Measurements from ENCODE around the gene DAD1.
"Not testable (repeated sequence)": the region's sequence is repeated elsewhere in the genome, so short reads cannot be mapped to it uniquely, and the experiment has no call there.

The DAD1 gene

DNA sequence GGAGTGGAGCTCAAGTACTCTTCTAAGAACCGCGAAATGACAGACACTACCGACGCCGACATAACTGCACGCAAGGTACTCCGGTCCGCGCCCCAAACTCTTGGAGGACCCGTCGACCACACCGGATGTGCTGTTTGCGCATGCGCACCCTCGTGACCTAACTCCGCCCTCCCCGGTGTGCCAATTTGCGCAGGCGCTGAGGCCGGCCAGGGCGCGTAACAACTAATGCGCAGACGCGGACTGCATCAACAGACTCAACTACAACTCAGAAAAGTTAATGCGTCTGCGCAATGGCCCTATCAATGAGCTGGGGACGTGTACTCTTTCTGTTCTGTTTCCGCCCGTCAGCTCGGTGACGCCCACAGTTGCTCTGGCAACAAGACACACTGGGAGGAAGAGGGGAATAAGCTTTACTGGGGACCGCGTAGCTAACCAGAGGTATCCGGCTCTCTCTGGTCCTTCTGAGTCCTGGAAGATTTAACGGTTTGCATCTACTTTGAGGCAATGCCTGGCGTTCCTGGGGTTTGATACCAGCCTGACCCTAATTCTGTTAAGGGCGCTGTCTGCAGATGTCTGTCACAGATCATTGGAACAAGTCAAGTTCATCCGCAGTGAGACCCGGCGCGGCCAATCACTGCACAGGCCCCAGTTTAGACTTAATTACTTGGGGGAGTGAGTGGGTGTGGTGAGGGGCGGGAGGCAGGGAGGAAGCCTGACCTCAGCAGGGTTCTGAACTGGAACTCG is at the start of gene DAD1:
Gene DAD1 (minus strand): TSS at position 129 of the 744 bp plus-strand sequence. CDS start 67 bp downstream, at position 62.
- peak; percentile 98 to 99 for DNase-seq (ENCODE audit: low read depth in 2 of 2)

DNA sequence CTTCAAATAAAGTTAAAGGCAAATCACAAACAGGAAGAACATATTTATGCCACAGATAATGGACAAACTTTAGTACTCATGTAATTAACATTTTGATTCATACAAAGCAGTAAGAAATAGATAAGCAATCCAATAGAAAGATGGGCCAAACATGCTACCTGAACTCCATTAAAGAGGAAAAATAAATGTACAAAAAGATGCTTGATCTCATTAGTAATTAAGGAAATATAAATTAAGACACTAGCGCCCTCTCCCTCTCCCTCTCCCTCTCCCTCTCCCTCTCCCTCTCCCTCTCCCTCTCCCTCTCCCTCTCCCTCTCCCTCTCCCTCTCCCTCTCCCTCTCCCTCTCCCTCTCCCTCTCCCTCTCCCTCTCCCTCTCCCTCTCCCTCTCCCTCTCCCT is 47.0 kb upstream of the DAD1 start:
- not testable (repeated sequence) for DNase-seq (ENCODE audit: low read depth in 2 of 2)

GRCh38 chr14:22634233-22634900 is 45.3 kb upstream of the DAD1 start:
- DNase-seq (ENCODE audit: low read depth in 2 of 2), result no peak

GRCh38 chr14:22630486-22630885 is 41.5 kb upstream of the DAD1 start:
- no peak for DNase-seq (ENCODE audit: low read depth in 2 of 2)

DNA sequence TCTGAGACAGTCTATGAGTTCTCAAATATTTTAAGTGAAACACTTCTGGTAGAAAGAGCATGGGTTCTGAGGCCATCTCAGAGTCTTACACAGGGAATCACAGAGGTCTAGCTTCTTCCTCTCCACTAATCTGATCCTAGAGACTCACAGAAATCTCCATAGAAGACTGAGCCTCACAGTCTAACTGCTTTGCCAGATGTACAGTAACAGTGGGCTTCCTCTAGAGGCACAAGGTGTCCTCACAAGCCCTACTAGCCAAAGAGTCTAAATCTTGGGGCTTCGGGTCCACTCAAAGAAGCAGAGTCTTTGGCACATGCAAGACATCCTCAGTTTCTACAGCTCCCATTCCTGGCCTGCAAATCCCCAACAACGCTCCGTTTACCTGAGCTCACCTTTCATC is 41.0 kb upstream of the DAD1 start:
- DNase-seq (ENCODE audit: low read depth in 2 of 2), result no peak

DNA sequence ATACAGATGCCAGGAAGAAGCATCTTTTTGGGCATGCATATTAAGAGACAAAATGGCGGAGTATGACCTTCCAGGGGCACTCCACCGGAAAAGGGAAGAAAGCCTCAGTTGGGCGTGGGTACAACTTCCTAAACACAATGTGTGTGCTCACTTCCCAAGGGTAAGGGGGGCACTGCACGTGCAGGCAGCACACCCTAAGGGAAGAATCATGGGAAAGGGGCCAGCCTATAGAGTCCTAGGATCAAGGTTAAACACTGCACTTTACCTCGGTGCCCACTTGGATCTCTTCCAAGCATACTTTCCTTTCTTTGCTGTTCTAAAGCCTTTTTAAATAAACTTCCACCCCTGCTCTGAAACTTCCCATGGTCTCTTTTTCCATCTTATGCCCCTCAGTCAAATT is 40.3 kb upstream of the DAD1 start:
- DNase-seq (ENCODE audit: low read depth in 2 of 2), result no peak

DNA sequence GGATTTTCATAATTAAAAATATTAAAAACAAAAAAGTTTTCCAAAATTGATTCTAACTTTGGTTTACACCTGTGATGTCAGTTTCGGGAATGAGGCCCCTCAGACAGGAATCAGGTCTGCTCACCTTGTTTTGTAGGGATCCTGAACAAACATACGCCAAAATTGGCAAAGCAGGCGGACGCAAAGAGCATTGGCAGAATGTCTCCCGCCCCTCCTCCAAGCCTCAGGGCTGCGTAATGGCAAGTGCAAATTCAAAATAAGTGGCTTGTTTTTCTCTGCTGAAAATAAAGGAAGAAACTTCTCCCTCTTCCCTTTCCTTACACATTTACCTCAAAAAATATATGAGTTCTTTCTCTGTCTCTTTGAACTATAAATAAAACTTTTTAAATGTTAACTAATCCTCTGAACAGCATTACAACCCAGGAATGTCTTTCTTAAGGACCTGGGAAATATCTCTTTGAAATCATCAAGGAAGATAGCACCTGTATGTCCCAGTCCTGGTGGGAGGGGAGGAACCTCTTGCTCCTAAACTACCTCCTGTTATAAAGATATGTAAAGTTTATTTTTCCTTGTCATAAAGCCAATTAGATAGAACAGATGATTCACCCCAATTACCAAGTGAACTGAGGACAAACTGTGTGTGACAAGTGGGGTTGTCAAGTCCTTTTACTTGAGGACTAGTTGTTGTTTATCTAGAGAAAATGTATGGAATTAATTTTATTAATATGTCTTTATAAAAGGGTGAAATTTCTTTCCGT is 38.7 kb upstream of the DAD1 start:
- DNase-seq (ENCODE audit: low read depth in 2 of 2), result no peak

GRCh38 chr14:22626590-22626989 is 37.6 kb upstream of the DAD1 start:
- no peak for DNase-seq (ENCODE audit: low read depth in 2 of 2)

DNA sequence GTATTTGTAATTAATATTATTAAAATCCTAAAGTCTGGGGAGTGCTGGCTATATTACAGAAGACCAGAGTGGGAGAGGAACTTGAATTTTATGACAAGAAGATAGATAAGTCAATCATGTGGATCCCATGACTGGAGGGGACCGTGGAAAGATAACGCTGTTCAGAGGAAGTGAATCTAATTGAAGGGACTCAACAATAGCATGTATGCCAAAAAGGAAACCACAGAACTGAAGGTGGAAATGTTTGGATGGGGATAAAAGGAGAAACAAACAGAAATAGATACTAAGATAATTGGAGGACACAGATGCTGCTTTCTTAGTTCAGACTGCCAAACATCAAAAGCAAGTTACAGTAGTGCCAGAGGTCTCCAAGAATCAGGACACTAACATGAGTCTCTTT is 34.0 kb upstream of the DAD1 start:
- DNase-seq (ENCODE audit: low read depth in 2 of 2), result no peak

DNA sequence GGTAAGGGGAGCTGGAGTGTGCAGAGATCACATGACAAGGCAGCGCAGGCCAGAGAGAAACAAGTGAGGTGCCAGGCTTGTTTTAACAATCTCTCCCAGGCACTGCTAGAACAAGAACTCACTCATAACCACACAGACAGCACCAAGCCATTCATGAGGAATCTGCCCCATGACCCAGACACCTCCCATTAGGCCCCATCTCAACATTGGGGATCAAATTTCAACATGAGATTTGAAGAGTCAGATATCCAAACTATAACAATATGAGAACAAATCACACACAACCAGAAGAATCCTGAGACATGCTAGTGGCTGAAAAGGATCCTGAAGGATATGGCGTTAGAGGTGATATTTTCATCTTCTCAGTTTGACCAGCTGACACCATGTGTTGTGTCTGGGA is 33.2 kb upstream of the DAD1 start:
- no peak for DNase-seq (ENCODE audit: low read depth in 2 of 2)

DNA sequence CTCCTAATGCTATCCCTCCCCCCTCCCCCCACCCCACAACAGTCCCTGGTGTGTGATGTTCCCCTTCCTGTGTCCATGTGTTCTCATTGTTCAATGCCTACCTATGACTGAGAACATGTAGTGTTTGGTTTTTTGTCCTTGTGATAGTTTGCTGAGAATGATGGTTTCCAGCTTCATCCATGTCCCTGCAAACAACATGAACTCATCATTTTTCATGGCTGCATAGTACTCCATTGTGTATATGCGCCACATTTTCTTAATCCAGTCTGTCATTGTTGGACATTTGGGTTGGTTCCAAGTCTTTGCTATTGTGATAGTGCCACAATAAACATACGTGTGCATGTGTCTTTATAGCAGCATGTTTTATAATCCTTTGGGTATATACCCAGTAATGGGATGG is 26.7 kb upstream of the DAD1 start:
- DNase-seq (ENCODE audit: low read depth in 2 of 2), result not testable (repeated sequence)

DNA sequence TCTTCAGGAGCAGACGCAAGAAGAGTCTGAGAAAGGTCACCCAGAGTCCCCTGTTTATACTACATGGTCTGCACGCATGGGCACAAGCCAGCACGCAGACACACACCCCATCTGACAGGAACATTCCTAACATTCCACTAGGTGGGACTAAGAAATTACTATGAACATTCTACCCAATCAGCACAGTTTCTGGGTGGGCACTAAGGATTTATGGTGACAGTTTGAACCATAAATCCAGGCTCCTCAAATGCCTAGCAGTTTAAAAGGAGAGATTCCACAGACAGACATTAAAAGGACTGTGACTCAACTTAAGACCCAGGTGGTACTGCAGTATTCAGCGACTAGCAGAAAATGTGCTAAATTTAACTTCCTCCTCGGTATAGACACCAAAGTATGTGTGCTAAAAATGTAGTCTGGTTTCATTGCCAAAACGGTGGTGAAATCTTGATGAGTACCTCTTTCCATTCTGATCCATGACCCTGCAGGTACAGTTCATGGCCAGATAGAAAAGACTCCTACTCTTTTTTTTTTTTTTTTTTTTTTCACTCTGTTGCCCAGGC is 25.3 kb upstream of the DAD1 start:
- no peak for DNase-seq (ENCODE audit: low read depth in 2 of 2)

GRCh38 chr14:22613736-22614239 is 24.8 kb upstream of the DAD1 start:
- DNase-seq (ENCODE audit: low read depth in 2 of 2), result no peak

GRCh38 chr14:22613106-22613695 is 24.2 kb upstream of the DAD1 start:
- DNase-seq (ENCODE audit: low read depth in 2 of 2), result no peak

- no peak for DNase-seq (ENCODE audit: low read depth in 2 of 2)
These were observed 21.9 kb upstream of the DAD1 start for GRCh38 chr14:22610931-22611330.

DNA sequence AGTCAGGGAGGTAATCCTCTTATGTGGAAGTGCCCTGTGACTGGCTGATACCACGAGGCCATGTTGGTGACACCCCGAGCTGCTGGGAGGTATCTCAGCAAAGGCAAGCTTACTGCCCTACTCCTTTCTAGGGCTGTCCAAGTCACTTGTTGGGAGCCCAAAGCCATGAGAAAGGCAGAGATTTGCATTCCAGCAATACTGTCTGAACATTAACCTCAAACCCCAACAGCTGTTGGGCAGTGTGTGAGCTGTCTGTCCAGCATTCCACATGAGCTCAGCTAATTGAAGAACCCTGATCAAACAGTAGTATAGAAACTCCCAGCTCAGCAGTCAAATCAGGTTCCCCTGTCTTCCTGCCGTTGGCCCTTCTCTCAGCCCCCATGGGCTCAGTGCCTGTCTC is 18.3 kb upstream of the DAD1 start:
- no peak for DNase-seq (ENCODE audit: low read depth in 2 of 2)

GRCh38 chr14:22606380-22606779 is 17.4 kb upstream of the DAD1 start:
- DNase-seq (ENCODE audit: low read depth in 2 of 2), result no peak

DNA sequence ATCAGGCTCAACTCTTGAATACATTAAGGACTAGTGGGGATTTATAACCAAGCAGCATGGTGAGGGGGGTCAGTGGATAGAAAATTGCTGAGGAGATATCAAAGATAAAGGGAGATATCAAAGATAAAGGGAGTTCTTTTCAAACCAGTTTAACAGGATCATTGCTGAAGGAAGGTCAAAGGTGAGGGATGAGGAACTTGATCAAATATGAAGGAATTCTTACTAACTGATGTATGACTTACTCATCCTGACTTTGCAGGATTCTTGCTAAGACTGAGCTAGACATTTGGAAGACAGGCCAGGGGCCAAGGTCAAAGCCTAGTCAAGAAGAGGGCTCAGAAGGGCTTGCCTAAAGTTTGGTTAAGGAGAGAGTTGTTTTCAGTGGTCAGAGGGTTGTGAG is 13.8 kb upstream of the DAD1 start:
- no peak for DNase-seq (ENCODE audit: low read depth in 2 of 2)

DNA sequence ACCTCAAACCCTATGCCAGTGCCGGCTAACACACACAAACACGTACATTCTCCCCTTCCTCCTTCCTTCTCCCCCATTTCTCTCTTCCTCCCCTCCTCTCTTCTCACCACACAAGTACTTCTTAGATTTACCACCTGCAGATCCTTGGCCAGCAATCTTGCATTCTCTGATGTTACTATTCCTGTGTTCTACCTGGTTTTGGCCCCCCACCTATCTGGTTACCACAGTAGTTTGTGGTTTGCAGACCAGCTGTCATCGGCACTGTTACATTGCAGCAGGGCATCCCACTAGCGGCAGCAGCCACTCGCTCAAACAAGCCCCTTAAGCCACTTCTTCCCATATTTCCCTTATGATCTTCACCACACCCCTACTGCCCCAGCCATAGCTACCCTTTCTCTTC is 13.0 kb upstream of the DAD1 start:
- no peak for DNase-seq (ENCODE audit: low read depth in 2 of 2)

DNA sequence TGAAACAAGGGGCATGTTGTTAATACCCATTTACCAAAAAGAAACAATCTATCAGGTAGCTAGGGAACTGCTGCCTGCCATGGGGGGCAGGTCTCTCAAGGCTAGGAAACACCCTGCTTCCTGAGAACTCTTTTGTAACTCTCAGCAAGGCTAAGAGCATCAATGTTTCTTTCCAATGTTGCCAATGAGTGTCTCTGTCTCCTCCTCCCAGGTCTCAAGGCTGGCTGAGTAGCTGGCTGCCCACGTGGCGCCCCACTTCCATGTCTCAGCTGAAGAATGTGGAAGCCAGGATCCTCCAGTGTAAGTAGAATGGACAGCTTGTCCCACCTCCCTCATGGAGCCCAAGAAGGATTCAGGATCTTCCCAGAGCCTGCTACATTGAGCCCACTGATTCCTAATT is 12.4 kb upstream of the DAD1 start:
- no peak for DNase-seq (ENCODE audit: low read depth in 2 of 2)

DNA sequence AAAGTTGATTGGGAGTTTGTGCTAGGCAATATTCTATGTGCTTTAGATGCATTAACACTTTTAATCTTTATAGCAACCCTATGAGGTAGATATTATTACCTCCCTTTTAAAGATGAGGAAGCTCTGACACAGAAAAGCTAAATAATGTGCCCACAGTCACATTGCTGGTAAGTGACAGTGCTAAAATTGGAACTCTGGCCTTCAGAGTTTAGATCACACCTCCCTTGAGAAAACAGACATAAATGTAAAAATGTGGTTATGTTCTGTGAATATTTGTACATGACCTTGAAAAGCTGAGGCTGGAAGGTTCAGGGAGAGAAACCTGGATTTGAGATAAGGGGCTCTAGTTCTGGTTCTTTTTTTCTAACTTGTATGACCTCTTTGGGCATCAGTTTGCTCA is 11.0 kb upstream of the DAD1 start:
- DNase-seq (ENCODE audit: low read depth in 2 of 2), result no peak

- no peak for DNase-seq (ENCODE audit: low read depth in 2 of 2)
These were observed 10.3 kb upstream of the DAD1 start for GRCh38 chr14:22599349-22599748.

Data from stimulated activated CD8-positive, alpha-beta memory T cell treated with anti-CD3 and anti-CD28 coated beads, Interleukin-7, amount 100 ng/mL, for 4 hours (primary cell).